CD1c-positive myeloid dendritic cell (primary cell): ENCODE measurements around the gene SH3RF2.
"Not testable (repeated sequence)": the region's sequence is repeated elsewhere in the genome, so short reads cannot be mapped to it uniquely, and the experiment has no call there.

Experiments
- DNase-seq: peaks from one replicate; pipeline ENCODE4 v3.0.0-alpha.2; 2016; ENCODE audit errors: extremely low spot score

Gene SH3RF2

DNA sequence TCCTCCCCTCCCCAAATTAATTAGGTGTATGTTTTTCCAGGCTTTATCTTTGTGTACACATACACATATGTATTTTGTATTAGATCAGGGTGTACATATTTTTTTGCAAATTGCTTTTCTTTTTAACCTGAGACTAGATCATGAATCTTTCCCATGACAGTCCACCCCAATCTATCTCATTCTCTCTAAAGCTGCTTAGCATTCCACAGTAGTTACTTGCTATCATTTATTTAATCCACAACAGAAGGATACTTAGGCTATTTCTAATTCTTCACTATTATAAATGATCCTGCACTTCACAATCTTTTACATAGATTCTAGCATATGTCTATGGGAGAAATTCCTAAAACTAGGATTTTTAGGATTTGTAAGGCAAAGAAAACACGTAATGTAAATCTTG is 43.9 kb downstream of the SH3RF2 start:
- no peak for DNase-seq

DNA sequence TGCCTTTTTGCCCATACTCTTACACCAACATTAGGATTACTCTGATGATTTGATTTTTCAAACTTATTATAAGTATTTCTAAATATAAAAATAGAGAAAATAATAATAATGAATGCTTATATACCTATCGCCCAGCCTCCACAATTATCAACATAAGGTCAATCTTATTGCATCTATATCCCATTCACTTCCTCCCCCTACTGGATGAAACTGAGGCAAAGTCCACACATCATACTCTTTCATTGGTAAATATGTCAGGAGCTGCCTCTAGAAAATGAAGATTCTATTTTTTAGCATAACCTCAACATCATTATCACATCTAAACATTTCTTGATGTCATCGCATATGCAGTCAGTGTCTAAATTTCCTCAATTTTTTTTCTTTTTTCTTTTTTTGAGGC is 44.3 kb downstream of the SH3RF2 start:
- no peak for DNase-seq

DNA sequence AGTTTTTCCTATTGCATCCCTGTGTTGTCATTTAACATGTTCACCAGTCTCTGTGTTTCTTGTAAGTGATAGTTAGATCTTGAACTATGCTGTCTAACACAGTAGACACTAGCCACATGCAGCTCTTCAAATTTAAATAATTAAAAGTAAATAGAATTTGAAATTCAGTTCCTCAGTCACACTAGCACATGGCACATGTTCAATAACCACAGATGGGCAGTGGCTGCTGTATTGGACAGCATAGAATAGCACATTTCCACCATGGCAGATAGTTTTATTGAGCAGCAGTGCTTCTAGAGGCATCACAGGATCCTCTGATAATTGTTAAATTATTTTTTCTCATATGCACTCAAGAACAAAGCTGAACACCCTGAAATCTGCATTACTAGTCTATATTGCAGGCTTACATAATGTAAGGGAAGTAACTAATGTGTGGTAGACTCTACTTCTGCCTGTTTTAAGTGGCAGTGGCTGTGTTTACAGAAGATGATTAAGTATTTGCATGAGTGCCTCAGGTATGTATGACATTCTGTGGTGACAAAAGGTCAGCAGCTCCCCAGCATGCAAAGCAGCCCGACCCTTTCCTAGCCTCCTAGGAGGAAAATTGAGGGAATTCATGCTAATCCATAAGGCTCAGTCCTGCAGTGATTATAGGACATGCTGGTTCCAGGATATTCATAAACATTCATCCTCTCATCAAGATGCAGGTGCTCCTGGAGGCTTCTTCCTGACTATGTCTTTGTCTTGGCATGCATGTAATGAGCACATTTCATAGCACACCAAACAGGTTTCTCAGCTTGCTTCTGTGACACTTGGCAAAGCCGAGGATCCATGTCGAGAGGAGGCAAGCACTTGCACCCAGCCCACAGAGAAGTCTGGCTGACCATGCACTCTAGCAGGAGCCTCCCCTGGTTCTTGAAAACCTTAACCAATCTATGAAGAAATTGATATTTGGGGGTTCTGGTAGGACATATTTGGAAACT is 45.5 kb downstream of the SH3RF2 start:
- DNase-seq: peak; percentile 26

DNA sequence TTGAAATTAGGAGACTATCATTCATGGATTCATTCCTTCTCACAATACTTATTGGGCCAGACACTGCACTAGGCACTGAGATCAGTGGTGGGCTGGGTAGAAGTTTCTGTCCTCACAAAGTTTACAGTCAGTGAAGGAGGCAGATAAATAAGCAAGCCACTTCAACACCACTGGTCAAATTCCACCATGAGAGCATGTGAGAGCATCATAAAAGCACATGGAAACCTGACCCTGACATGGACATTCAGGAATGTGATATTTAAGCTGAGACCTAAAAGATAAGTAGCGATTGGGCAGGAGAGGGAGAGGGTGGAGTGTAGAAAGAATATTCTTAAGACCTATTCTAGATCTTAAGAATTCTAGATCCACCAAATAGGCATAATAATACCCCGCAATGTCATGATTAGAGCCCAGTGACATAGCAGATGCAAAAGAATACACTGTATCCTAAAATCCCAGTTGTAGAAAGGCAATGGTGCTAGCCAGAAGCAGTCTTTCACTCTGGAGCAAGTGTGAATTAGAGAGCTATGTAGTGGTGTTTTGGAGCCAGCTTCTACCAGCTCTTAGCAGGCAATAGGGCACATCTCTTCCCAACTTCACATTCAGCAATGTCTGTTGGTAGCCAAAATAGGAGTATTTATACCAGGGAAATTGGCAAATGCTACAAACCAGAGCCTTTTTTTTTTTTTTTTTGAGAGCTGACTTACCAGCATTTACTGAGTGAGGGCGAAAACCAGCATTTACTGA is 46.4 kb downstream of the SH3RF2 start:
- DNase-seq: no peak

DNA sequence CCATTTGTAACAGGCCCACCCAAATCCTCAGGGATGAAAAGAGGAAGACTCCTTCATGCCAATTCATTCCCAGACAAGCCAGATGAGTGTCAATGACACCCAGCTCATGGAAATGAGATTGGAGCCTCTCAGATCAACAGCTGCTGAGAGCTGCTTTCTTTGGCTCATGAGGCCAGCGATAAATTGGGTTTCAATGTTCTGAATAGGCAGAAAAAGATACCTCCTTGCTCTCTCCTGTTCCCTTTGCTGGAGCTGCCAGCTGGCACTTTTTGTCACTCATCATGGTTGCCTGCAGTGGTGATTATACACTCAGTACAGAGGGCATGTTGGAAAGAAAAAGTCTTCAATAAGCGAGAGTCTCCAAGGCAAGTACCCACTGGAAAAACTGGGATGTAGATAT is 47.1 kb downstream of the SH3RF2 start:
- peak; percentile 7 for DNase-seq

DNA sequence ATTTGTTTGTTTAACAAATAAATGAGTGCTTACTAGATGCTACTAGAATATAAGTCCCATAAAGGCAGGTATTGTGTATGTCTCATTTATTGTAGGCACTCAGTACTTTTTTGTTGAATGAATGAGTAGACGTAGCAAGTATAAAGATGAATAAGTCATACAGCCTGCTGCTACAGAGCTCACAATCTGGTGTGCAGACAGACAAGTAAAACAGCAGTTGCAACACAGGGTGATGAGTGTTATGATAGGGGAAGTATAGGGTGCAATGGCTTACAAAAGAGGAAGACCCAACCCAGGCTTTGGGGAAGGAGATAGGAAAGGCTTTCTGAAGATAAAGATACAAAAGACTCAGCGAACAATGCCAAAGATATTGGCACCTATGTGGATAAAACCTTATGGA is 47.7 kb downstream of the SH3RF2 start:
- peak; percentile 89 for DNase-seq

DNA sequence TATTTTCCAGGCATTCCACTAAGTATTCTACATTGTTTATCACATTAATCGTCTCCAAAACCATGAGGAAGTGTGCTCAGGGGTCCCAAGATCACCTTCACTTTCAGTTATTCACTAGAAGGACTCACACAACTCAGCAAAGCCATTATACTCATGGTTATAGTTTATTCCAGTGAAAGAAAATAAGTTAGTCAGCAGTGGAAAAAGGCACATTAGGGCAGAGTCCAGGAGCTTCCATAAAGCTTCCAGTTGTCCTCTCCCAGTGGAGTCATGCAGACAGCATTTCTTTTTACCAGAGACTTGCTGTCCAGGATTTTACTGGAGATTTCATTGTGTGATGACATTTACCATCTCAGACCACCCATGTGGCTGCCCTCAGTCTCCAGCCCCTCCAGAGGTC is 51.5 kb downstream of the SH3RF2 start:
- DNase-seq: no peak

DNA sequence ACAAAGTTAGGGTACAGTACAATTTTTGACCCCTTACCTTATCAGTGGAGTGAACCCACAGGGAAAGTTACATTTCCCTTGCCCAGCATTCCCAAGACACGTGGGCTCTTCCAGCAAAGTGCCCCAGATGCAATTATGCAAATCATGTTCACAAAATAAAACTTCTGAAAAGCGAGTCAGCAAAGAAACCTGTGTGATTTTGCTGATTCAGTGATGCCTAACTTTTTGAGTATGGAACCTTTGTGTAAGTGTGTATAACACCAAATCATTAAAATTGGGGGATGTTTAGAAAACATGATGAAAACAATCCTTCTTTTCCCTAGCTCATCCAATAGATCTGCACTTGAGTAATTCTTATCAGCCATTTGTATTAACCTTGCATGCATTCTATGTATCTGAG is 52.6 kb downstream of the SH3RF2 start:
- DNase-seq: no peak

DNA sequence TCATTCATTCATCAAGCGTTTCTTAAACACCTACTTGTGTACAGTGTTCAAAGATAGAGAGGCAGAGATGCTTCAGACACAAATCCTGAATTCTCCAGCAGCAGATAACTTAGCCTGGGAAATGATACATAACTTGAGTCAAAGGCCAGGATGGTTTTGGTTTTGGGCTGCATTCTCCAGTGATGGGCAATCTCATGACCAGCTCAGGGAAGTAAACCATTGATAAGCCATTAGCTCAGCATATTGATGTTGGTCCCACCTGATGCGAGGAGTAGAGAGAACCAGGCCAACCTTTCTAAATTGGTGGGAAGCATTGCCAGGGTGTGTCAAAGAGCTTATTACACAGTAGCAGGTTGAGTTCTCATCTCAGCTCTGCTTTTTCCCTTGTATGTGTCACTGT is 53.0 kb downstream of the SH3RF2 start:
- DNase-seq: no peak

DNA sequence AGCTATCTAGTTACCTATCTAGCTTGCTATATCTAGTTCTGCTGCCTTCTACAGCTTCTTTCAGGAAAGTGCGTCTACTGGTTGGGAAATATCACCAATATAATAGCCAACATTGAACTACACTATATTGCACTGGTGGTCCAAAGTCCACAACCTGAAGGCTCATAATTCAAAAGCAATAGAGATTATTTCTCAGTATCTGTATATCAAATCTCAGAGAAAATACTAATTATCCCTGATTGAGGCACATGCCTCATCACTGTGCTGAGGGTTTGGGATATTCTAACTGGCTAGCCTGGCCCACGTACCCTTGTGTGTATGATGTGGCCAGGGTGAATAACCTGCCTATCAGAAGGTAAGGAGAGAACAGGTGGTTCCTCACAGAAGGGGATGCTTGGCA is 53.8 kb downstream of the SH3RF2 start:
- no peak for DNase-seq

DNA sequence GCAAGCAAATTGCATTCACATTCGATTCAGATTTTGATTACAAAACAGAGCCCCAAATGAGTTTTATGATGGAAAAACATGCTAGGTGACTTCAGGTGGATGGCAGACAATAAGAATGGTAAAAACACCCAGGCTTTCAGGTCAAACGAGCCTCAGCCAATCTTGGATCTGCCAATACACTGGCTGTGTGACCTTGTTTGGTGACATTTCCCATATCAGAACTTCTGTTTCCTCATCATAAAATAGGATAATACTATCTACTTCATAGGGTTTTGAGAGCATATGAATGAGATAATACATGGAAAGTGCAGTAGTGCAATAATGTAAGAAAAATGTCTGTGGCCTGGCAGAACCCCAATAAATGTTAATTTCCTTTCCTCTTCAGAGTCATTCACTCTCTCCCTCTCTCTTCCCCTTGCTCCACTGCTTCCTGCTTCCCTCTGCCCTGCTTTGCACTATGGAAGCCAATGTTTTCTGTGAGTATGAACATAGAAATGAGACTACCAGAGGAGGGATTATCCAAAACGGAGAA is 54.7 kb downstream of the SH3RF2 start:
- no peak for DNase-seq

DNA sequence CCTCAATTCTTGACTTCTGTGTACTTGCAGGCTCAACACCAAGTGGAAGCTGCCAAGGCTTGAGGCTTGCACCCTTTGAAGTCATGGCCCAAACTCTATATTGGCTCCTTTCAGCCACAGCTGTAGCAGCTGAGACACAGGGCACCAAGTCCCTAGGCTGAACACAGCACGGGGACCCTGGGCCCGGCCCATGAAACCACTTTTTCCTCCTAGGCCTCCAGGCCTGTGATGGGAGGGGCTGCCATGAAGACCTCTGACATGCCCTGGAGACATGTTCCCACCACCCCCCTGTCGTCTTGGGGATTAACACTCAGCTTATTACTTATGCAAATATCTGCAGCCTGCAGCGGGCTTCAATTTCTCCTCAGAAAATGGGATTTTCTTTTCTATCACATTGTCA is 57.2 kb downstream of the SH3RF2 start:
- not testable (repeated sequence) for DNase-seq

DNA sequence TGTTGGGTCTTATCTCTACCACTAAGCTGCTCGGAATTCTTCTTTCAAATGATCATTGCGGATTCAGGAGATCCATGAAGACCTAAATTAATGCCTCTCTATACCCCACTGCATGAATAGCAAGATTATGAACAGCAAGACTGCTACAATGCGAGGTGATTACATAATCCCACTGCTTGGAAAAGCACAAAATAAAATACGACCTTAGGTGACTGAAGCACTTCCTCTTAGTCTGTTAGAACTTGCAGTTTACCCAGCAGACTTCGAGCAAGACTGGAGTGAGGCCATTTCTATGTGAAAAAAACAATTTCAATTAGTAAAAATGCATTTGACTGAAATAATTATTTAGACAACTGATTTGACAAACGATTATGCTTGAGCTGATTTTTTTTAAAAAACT is 59.8 kb downstream of the SH3RF2 start:
- DNase-seq: no peak

DNA sequence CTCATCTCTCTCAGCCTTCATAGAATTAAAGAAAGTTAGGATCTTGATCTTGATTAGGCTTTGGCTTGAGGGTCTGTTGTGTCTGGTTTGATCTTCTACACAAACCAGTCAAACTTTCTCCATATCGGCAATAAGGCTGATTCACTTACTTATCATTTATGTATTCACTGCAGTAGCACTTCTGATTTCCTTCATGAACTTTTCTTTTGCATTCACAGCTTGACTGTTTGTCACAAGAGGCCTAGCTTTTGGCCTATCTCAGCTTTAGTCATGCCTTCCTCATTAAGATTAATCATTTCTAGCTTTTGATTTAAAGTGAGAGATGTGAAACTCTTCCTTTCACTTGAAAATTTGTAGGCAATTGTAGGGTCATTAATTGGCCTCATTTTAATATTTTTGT is 62.8 kb downstream of the SH3RF2 start:
- no peak for DNase-seq

DNA sequence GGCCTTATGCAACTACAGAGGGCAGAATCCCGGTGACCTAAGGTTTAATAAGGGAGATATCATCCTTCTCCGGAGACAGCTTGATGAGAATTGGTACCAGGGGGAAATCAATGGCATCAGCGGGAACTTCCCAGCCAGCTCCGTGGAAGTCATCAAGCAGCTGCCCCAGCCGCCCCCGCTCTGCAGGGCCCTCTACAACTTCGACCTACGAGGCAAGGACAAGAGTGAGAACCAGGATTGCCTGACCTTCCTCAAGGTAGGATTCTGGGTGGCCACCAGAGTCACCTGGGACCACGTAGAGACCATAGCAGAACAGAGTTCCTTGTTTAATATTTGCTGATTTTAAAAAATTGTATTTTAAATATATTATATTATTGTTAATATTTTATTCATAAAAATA is 63.7 kb downstream of the SH3RF2 start:
- no peak for DNase-seq

DNA sequence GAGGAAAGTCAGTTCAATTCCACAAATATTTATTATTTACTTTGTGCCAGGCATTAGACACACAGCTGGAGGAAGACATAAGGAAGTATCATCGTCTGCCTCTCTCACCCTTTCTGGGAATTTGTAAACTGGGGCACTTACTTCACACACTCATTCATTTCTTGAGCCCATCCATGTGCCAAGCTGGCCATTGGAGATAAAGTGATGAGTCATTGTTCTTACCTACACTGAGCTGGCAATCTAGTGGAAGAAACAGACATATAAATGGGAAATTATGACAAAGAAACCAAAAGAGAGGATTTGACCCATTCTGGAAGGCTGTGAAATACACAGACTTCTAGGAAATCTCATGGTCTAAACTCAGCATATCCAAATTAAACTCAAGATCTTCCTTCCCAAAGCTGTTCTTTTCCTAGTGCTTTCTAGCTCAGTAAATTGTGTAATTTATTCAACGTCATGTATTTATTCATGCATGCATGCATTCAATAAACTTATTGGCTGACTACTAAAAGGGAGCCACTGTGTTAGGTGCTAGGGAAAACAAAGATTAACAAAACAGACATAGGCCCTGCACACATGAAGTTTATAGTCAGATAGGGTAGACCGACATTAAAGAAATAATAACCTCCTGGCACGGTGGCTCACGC is 65.3 kb downstream of the SH3RF2 start:
- no peak for DNase-seq

DNA sequence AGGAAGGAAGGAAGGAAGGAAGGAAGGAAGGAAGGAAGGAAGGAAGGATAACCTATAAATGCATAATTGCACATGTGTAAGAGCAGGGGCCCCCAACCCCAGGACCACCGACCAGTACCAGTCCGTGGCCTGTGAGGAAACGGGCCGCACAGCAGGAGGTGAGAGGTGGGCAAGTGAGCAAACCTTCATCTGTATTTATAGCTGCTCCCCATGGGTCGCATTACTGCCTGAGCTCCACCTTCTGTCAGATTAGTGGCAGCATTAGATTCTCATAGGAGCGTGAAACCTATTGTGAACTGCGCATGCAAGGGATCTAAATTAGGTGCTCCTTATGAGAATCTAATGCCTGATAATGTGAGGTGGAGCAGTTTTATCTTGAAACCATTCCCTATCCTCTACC is 66.1 kb downstream of the SH3RF2 start:
- DNase-seq: no peak

DNA sequence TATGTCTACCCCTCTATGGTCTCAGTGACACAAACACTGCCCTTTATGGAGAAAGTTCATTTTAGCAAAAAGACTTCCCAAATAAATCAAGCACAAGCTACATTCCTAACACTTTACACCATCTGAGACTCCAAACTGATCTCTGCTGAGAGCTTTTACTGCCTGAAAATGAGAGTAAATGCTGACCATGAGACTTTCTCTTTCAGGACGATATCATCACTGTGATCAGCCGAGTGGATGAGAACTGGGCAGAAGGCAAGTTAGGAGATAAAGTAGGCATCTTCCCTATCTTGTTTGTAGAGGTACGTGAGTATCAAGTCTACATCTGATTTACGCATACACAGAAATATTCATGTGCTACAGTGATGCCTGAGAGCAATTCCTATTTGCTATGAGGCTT is 67.5 kb downstream of the SH3RF2 start:
- DNase-seq: no peak

DNA sequence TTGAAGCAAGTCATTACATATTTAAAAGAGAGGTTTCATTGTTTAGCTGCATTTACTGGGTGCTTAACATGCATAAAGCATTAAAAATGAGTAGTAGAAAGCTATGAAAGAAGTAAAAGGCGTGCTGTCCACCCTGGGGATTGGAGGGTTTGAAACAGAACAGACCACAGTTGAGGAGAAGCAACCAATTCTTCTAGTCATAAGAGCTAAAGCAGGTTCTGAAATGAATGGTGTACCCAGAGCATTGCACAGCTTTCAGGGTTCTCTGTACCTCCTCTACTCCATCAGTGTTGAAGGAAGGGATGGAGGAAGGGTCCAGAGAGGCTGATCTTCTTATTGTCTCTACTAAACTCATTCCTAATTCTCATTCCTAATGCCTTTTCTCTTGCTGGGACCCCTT is 68.9 kb downstream of the SH3RF2 start:
- no peak for DNase-seq

DNA sequence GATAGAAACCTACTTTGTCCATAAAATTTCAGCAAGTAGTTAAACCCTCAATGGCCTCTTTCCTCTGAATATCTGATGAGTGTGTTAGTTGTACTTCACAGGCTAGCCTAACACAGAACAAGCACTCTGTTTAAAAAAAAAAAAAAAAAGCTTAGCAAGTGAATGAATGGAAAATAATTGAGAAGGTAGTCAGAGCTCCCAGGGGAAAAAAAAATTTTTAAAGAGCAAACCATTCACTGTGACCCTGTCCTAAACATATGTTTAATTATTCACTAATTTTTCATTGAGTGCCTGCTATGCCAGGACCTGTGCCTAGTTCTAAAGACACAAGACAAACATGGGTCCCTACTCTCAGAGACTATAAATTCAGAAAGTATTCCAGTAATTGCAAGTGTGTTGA is 69.3 kb downstream of the SH3RF2 start:
- DNase-seq: no peak

DNA sequence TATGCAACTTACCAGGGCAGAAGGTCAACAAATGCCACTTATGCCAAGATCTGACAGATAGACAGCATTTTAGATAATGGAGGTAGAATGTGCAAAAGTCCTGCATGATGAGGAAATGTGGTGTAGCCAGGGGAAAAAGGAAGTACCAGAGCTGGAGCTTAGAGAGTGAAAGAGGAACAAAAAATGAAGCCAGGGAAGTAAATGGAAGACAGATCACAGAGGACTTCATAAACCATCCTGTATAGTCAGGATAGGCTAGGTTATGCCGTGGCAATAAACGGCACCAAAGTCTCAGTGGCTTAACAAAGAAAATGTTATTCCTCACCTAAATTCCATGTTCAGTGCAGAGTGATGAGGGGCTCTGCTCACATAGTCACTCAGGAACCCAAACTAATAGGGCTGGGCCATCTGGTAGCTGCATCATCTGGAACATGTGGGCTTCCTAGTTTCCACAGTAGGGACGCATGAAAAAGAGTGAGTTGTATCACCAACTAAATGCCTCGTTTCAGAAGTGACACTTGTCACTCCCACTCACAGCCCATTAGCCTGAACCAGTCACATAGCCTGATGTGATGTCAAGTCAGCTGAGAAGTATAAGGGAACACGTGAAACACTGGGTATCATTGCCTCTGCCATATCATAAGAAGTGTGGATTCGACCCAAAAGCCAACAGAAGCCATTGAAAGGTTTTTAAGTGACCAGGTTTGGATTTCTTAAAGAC is 70.3 kb downstream of the SH3RF2 start:
- DNase-seq: peak; percentile 72

DNA sequence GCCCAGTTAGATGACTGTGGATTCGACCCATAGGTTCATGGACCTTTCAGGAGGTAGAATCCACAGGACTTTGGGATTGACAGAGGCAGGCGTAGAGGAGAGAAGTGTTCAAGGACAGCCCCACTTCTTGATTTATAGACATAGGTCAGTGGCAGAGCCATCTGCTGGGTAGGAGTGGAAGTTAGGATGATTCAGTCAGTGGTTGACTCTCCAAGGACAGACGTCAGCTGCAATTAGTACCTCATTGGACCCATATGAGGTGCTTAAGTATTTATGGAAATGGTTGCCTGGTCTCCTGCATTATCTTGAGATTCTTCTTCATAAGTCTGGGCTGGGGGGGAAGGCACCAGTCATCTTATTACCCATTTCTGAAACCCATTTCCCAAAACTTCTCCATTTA is 70.9 kb downstream of the SH3RF2 start:
- DNase-seq: peak; percentile 58
